Kidney (tissue), 14 donors: Measurements from ENCODE around the gene ST8SIA1. TPM values are rescaled to one million over a fixed set of nuclear protein-coding genes. Genes with fewer than 3 reads are reported as not detected.

Experiments used
- DNase-seq, 5 donors: peaks; one replicate each; pipeline ENCODE4 v3.0.0-alpha.2; 2013 to 2020
- FAIRE-seq: peaks from 2 replicates; lab custom pipeline; 2012; peaks lifted over from hg19 to GRCh38; lab: Jason Lieb, UNC
- H3K27ac ChIP-seq, 2 donors: one replicate each; pipeline ENCODE4 v1.7.0; 2013; ENCODE audit warnings: low read depth in 2 of 2, low read length in 2 of 2, inconsistent platforms in 1 of 2
- H3K27me3 ChIP-seq: one replicate; pipeline ENCODE4 v1.7.1; 2013; ENCODE audit warnings: low read length, inconsistent platforms; ENCODE audit not compliant: control insufficient read depth, insufficient read depth
- H3K36me3 ChIP-seq, 3 donors: one replicate each; pipeline versions ENCODE4 v1.7.0 to v1.7.1; 2013; ENCODE audit warnings: low read length in 3 of 3, control low read depth in 1 of 3, inconsistent platforms in 1 of 3; ENCODE audit not compliant: insufficient read depth in 3 of 3, control insufficient read depth in 2 of 3
- H3K4me1 ChIP-seq, 3 donors: one replicate each; pipeline versions ENCODE4 v1.7.0 to v1.7.1; 2013; ENCODE audit warnings: low read length in 3 of 3, inconsistent platforms in 1 of 3, low read depth in 1 of 3; ENCODE audit not compliant: control insufficient read depth in 2 of 3, insufficient read depth in 2 of 3
- H3K4me3 ChIP-seq, 3 donors: one replicate each; pipeline versions ENCODE4 v1.7.0 to v1.8.1; 2013; ENCODE audit warnings: low read length in 3 of 3, control low read depth in 1 of 3, inconsistent platforms in 1 of 3
- H3K9ac ChIP-seq, 3 donors: one replicate each; pipeline versions ENCODE4 v1.7.0 to v1.7.1; 2013; ENCODE audit warnings: low read length in 3 of 3, control low read depth in 1 of 3, inconsistent platforms in 1 of 3
- H3K9me3 ChIP-seq, 3 donors: one replicate each; pipeline versions ENCODE4 v1.7.0 to v1.7.1; 2013; ENCODE audit warnings: low read length in 3 of 3, control low read depth in 1 of 3, inconsistent platforms in 1 of 3; ENCODE audit not compliant: control insufficient read depth in 2 of 3, insufficient read depth in 1 of 3
- intact Hi-C: fragments of 100-400 bp; cut with DNase I; formaldehyde crosslinking; loops from one replicate; pipeline ENCODE4 v1.11.1; 2022
- polyA plus RNA-seq: library from polyadenylated mRNA; stranded (reverse); fragments of 350-450 nt; fragmentation: Illumina TruSeq; extraction: RNeasy Lipid Tissue Mini Kit (QIAGEN cat#74804); gene quantifications from one replicate; pipeline ENCODE4 v1.2.3, GENCODE V29; 2014; ENCODE audit warnings: low read depth, low replicate concordance; ENCODE audit not compliant: insufficient read depth
- total RNA-seq: library from RNA; stranded (reverse); fragmentation: NEBNext Ultra II Directional; extraction: Animal tissue kit (Norgen Biotek cat#: 25700); gene quantifications from one replicate; pipeline ENCODE4 v1.2.1, GENCODE V29; 2021
- TF ChIP-seq, protein P1 (sequence below): IDR thresholded peaks from 3 replicates; pipeline ENCODE4 v1.5.1; 2012; ENCODE audit warnings: mild to moderate bottlenecking, moderate library complexity, borderline replicate concordance; ENCODE audit not compliant: insufficient read depth; ENCODE audit errors: extremely low read depth
- donor health status: control.
- donor health status: control.
- donor health status: control.
- donor health status: control.
- donor health status: control.
- donor health status: DM: yes; HTN: yes; CAD: no.
- donor health status: Normal renal cell carcinoma (clear cell type).

Gene ST8SIA1
- total and polyA plus RNA-seq, 2 donors from 2014 or later = 2.8 to 4.7 TPM

DNA sequence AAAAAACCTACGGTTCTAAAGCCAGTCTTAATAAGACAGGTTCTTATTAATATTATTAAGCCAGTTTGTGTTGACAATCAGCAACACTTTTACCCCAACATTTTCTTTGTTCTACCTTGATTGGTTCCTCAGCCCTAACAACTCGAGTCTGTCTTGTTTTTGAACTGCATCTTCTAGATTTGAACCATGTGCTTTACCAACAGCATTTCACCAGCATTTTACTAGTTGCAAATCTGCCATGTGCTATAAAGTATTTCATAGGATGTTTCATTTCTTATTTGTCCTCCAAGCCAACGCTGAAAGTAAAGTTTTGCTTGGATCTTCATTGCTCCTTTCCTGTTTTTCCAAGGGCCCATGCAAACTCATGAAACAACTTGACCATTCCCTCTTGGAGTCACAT, 133.4 kb downstream of the ST8SIA1 start:
- DNase-seq (no peak), FAIRE-seq (no peak)
- Histone ChIP-seq H3K4me1 (no peaks in the 10 kb centered on the region), H3K4me3 (no peak overlapping the region), H3K27me3 (no peaks in the 10 kb centered on the region), H3K36me3 (no peaks in the 10 kb centered on the region), H3K9me3 (no peaks in the 10 kb centered on the region), H3K9ac (no peak overlapping the region), H3K27ac (no peak overlapping the region)
- intact Hi-C loops = no loop called here
- TF ChIP-seq, protein P1, sequence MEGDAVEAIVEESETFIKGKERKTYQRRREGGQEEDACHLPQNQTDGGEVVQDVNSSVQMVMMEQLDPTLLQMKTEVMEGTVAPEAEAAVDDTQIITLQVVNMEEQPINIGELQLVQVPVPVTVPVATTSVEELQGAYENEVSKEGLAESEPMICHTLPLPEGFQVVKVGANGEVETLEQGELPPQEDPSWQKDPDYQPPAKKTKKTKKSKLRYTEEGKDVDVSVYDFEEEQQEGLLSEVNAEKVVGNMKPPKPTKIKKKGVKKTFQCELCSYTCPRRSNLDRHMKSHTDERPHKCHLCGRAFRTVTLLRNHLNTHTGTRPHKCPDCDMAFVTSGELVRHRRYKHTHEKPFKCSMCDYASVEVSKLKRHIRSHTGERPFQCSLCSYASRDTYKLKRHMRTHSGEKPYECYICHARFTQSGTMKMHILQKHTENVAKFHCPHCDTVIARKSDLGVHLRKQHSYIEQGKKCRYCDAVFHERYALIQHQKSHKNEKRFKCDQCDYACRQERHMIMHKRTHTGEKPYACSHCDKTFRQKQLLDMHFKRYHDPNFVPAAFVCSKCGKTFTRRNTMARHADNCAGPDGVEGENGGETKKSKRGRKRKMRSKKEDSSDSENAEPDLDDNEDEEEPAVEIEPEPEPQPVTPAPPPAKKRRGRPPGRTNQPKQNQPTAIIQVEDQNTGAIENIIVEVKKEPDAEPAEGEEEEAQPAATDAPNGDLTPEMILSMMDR = no peak

DNA sequence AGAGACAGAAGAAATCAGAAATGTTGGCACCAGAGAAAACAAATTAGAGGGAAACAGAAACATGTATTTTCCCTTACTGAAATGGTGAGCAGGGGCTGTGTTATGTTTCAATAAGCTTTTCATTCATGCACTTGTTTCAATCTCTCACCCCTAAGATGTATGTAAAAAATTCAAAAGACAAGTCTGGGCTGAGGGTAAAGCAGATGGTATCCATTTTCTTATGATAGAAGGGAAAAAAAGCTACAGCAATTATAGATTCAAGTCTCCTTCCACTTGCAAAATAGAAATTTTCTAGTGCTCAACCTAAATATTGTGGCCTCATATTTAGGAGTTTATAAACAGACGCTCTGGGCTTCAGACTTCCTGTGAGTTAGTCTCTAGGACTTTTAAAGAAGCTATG, 138.3 kb downstream of the ST8SIA1 start:
- Histone ChIP-seq H3K36me3 (no peaks in the 10 kb centered on the region), H3K27me3 (no peaks in the 10 kb centered on the region), H3K9ac (no peak overlapping the region), H3K9me3 (no peaks in the 10 kb centered on the region), H3K27ac (no peak overlapping the region), H3K4me3 (no peak overlapping the region), H3K4me1 (no peaks in the 10 kb centered on the region)
- no peak for FAIRE-seq
- TF ChIP-seq, protein P1 = no peak
- DNase-seq = no peak
- intact Hi-C loops = no loop called here

DNA sequence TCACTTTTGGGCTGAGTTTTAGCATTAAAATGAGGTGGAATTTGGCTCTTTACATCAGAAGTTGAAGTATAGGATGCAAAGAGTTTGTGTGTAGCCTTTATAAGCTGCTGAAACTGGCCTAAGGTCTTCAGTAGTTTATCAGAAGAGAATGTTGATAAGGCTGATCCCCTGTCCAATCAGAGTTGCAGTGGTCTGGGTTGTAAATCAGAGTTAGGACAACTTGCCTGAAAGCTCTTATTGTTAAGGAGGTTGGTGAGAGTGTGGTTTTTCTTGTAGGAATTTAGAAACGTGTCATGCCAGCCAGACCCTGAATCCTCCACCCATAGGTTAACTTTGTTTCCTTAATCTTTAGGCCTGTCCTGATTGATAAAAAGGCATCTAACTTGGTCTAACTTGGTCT, 143.5 kb downstream of the ST8SIA1 start:
- Histone ChIP-seq H3K4me3 (no peak overlapping the region), H3K4me1 (no peaks in the 10 kb centered on the region)
- no peak for DNase-seq

More for the DNA sequence above, 143.5 kb downstream of the ST8SIA1 start:
- Histone ChIP-seq H3K36me3 (no peaks in the 10 kb centered on the region), H3K9ac (no peak overlapping the region), H3K9me3 (no peaks in the 10 kb centered on the region), H3K27ac (no peak overlapping the region), H3K27me3 (no peaks in the 10 kb centered on the region)
- FAIRE-seq = no peak
- intact Hi-C loops = no loop called here
- TF ChIP-seq, protein P1 = no peak
